Keratinocyte (primary cell): Measurements from ENCODE around the gene DUSP5. TPM values are rescaled to one million over a fixed set of nuclear protein-coding genes. Genes with fewer than 3 reads are reported as not detected.

ENCODE experiments used
- DNase-seq: peaks from one replicate; pipeline ENCODE4 v3.0.0-alpha.2; 2011; ENCODE audit warnings: low read depth, missing footprints, low spot score
- FAIRE-seq: peaks from 2 replicates; lab custom pipeline; 2011; peaks lifted over from hg19 to GRCh38; lab: Jason Lieb, UNC
- H2AFZ ChIP-seq: 2 replicates; pipeline ENCODE4 v1.6.0; 2012; ENCODE audit warnings: low read length, control low read depth, inconsistent platforms; ENCODE audit not compliant: control insufficient read depth
- H3K27ac ChIP-seq: 2 replicates; pipeline ENCODE4 v1.5.1; 2011; ENCODE audit warnings: low read length; ENCODE audit not compliant: control insufficient read depth, insufficient read depth
- H3K27me3 ChIP-seq: 3 replicates; pipeline ENCODE4 v1.6.0; 2011; ENCODE audit warnings: low read length; ENCODE audit not compliant: control insufficient read depth, insufficient read depth; ENCODE audit errors: extremely low read depth
- H3K36me3 ChIP-seq, 2 experiments: 2 replicates in 1 of 2; 3 replicates in 1 of 2; pipeline ENCODE4 v1.5.1; 2011; ENCODE audit warnings: low read length in 2 of 2, mild to moderate bottlenecking in 1 of 2; ENCODE audit not compliant: control insufficient read depth in 2 of 2, insufficient read depth in 2 of 2; ENCODE audit errors: extremely low read depth in 1 of 2
- H3K4me1 ChIP-seq: 3 replicates; pipeline ENCODE4 v1.5.1; 2011; ENCODE audit warnings: low read length; ENCODE audit not compliant: control insufficient read depth, insufficient read depth; ENCODE audit errors: extremely low read depth
- H3K4me2 ChIP-seq: 3 replicates; pipeline ENCODE4 v1.6.0; 2011; ENCODE audit warnings: low read depth, low read length; ENCODE audit not compliant: control insufficient read depth, insufficient read depth; ENCODE audit errors: extremely low read depth
- H3K4me3 ChIP-seq, 3 experiments: fragments of 200-600 bp in 1 of 3; sonication (generic) in 1 of 3; 2 replicates in 2 of 3; 3 replicates in 1 of 3; pipeline ENCODE4 v1.5.1; 2011 to 2016; ENCODE audit warnings: low read length in 3 of 3, mild to moderate bottlenecking in 3 of 3, control low read depth in 2 of 3, inconsistent platforms in 1 of 3, low read depth in 1 of 3, mixed read lengths in 1 of 3, mixed run types in 1 of 3, moderate library complexity in 1 of 3; ENCODE audit not compliant: control insufficient read depth in 2 of 3, insufficient read depth in 2 of 3; ENCODE audit errors: extremely low read depth in 1 of 3
- H3K79me2 ChIP-seq: 2 replicates; pipeline ENCODE4 v1.6.0; 2012; ENCODE audit warnings: low read length; ENCODE audit not compliant: control insufficient read depth, insufficient read depth
- H3K9ac ChIP-seq: 3 replicates; pipeline ENCODE4 v1.6.0; 2011; ENCODE audit warnings: low read length; ENCODE audit not compliant: control insufficient read depth, insufficient read depth; ENCODE audit errors: extremely low read depth
- H3K9me1 ChIP-seq: 3 replicates; pipeline ENCODE4 v1.6.0; 2011; ENCODE audit warnings: low read length; ENCODE audit not compliant: control insufficient read depth, insufficient read depth; ENCODE audit errors: extremely low read depth
- H3K9me3 ChIP-seq: 2 replicates; pipeline ENCODE4 v1.5.1; 2012; ENCODE audit warnings: low read depth, low read length; ENCODE audit not compliant: control insufficient read depth
- H4K20me1 ChIP-seq: 3 replicates; pipeline ENCODE4 v1.6.0; 2011; ENCODE audit warnings: low read length; ENCODE audit not compliant: control insufficient read depth, insufficient read depth; ENCODE audit errors: extremely low read depth
- CTCF ChIP-seq, 3 experiments: IDR thresholded peaks in 1 of 3; conservative IDR thresholded peaks in 1 of 3; optimal IDR thresholded peaks in 1 of 3; 2 replicates in 2 of 3; 3 replicates in 1 of 3; pipeline versions ENCODE3 to v1.5.1; 2011; ENCODE audit warnings: low read length in 3 of 3, mild to moderate bottlenecking in 3 of 3, moderate library complexity in 2 of 3, control low read depth in 1 of 3, inconsistent platforms in 1 of 3; ENCODE audit not compliant: insufficient read depth in 2 of 3; ENCODE audit errors: extremely low read depth in 1 of 3
- EZH2 ChIP-seq: IDR thresholded peaks from one replicate; pipeline ENCODE4 v1.6.1; 2012; ENCODE audit warnings: inconsistent platforms, mild to moderate bottlenecking, low read length, moderate library complexity
- dilution Hi-C: fragments of 300-500 bp; cut with MboI; formaldehyde crosslinking; loops from one replicate; pipeline ENCODE4 v1.7.0; 2020; ENCODE audit warnings: low sequenced_read_pairs; ENCODE audit not compliant: extremely low pct_ligation_motif_present
- polyA plus RNA-seq, 5 experiments: library from polyadenylated mRNA; depleted of rRNA in 3 of 5; stranded (reverse) in 3 of 5; stranded (forward) in 1 of 5; unstranded in 1 of 5; fragments of >200 nt; gene quantifications; 1 replicate in 1 of 5; 2 replicates in 3 of 5; 3 replicates in 1 of 5; pipeline versions ENCODE4 v1.2.1 to v1.2.3, GENCODE V29; 2011 to 2012; ENCODE audit warnings: missing spikeins in 2 of 5, low read depth in 1 of 5, low replicate concordance in 1 of 5

DUSP5 gene
- polyA plus RNA-seq, 1 donor (not counting 4 experiments of a cell fraction or from before 2014, with no cell fraction given), result 49.6 TPM

- Histone ChIP-seq H3K9ac (no peak overlapping the region), H3K27ac (no peak overlapping the region), H3K9me3 (no peaks in the 10 kb centered on the region), H2AFZ (no peak overlapping the region), H3K9me1 (no peaks in the 10 kb centered on the region), H3K4me1 (peaks cover 46% of the 10 kb centered on the region), H3K79me2 (no peaks in the 10 kb centered on the region), H4K20me1 (peaks cover 2% of the 10 kb centered on the region), H3K4me2 (no peak overlapping the region), H3K36me3 (peaks cover 0 to 4% of the 10 kb centered on the region in 2 experiments), H3K27me3 (no peaks in the 10 kb centered on the region), H3K4me3 (no peak overlapping the region)
- FAIRE-seq, result no peak
- DNase-seq, result no peak
- TF ChIP-seq CTCF (optimal IDR thresholded peaks at IDR 0.05 in 1 of 3, IDR thresholded peaks at IDR 0.05 in 1 of 3, conservative IDR thresholded peaks at IDR 0.05 in 1 of 3; ENCODE audit: extremely low read depth in 1 of 3, insufficient read depth in 2 of 3, low read length in 3 of 3) (no peak), EZH2 (no peak)
- dilution Hi-C loops, result no loop called here
Observed at GRCh38 chr10:110524179-110524858, 26.6 kb downstream of the DUSP5 start.

GRCh38 chr10:110524859-110525232 is 27.1 kb downstream of the DUSP5 start:
- H3K4me3 ChIP-seq, result no peak overlapping the region
- no peak overlapping the region for H3K9ac ChIP-seq
- no peak overlapping the region for H3K27ac ChIP-seq
- H3K9me3 ChIP-seq, result no peaks in the 10 kb centered on the region
- H3K4me2 ChIP-seq, result no peak overlapping the region
- H3K36me3 ChIP-seq, result peaks cover 0 to 4% of the 10 kb centered on the region in 2 experiments
- no peaks in the 10 kb centered on the region for H3K27me3 ChIP-seq
- no peak for DNase-seq
- H2AFZ ChIP-seq, result no peak overlapping the region
- no peak for FAIRE-seq
- dilution Hi-C loops, result no loop called here
- peaks cover 2% of the 10 kb centered on the region for H3K9me1 ChIP-seq
- peaks cover 2% of the 10 kb centered on the region for H4K20me1 ChIP-seq
- H3K79me2 ChIP-seq, result no peaks in the 10 kb centered on the region
- TF ChIP-seq CTCF (optimal IDR thresholded peaks at IDR 0.05 in 1 of 3, IDR thresholded peaks at IDR 0.05 in 1 of 3, conservative IDR thresholded peaks at IDR 0.05 in 1 of 3; ENCODE audit: extremely low read depth in 1 of 3, insufficient read depth in 2 of 3, low read length in 3 of 3) (no peak), EZH2 (no peak)
- H3K4me1 ChIP-seq, result peaks cover 51% of the 10 kb centered on the region
